Gastrocnemius medialis (tissue), 4 donors: ENCODE results near the gene SH3GL3.

Experiments used
- CTCF ChIP-seq, 5 experiments: fragments of 450-650 bp in 3 of 5; fragments of 200-600 bp in 2 of 5; sonication (generic) in 2 of 5; IDR thresholded peaks in 4 of 5; conservative IDR thresholded peaks in 1 of 5; 1 replicate in 4 of 5; 2 replicates in 1 of 5; pipeline ENCODE4 v1.5.1; 2016 to 2019; ENCODE audit warnings: antibody characterized with exemption in 5 of 5, mild to moderate bottlenecking in 3 of 5, moderate library complexity in 3 of 5
- POLR2A ChIP-seq, 2 donors: fragments of 450-650 bp; IDR thresholded peaks; one replicate each; pipeline ENCODE4 v1.6.1; 2017; ENCODE audit warnings: antibody characterized with exemption in 2 of 2, mild to moderate bottlenecking in 2 of 2, moderate library complexity in 2 of 2

GRCh38 chr15:83587091-83587490, 139.9 kb downstream of the SH3GL3 start:
- TF ChIP-seq CTCF (IDR thresholded peaks at IDR 0.05 in 4 of 5, conservative IDR thresholded peaks at IDR 0.05 in 1 of 5), result no peak
- no peak for TF ChIP-seq POLR2A (IDR thresholded peaks at IDR 0.05)
